ENCODE data around the gene TACR1.
"Not testable (repeated sequence)": the region's sequence is repeated elsewhere in the genome, so short reads cannot be mapped to it uniquely, and the experiment has no call there.

The TACR1 gene

DNA sequence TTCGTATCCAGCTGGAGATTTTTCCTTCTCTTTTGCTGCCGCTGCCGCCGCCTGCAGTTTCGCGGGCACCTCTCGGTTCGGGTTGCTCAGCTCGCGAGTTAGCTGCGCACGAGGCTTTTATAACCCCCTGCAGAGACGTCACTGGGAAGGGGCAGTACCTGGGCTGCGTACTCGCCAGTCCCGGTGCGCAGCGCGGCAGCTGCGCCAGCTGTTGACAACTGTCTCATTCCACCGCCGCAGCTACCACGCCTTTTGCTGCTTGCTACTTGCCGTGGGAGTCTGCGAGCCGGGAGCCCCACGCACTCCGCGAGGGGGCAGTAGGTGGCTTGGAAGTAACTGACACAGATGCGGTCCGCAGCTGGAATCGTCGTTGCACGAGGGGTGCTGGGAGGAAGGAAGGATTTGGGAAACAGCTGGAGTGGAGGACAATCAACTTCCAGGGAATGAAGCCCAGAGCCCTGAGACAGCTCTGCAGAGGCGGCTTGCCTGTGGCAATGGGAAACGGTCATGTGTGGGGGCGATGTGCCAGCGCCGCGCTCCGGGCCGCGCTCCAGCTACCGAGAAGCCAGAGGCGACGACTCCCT lies at the start of gene TACR1:
Gene TACR1, minus strand, starts transcription at position 93 of the 584 bp plus-strand sequence. CDS start 586 bp downstream, outside the sequence.
- peak; percentile 35 for TF ChIP-seq CTCF (IDR thresholded peaks at IDR 0.05)
- no peak for DNase-seq (ENCODE audit: low spot score)
- Histone ChIP-seq H3K4me3 (peak within 1 kb of the TSS; percentile 67), H3K27ac (no peak within 1 kb of the TSS)

GRCh38 chr2:75248581-75248980 lies 49.3 kb upstream of the TACR1 start:
- not testable (repeated sequence) for H3K27ac ChIP-seq; DNase-seq (ENCODE audit: low spot score); H3K4me3 ChIP-seq

GRCh38 chr2:75246441-75247167 lies 47.3 kb upstream of the TACR1 start:
- no peak for DNase-seq (ENCODE audit: low spot score)
- no peak for TF ChIP-seq CTCF (IDR thresholded peaks at IDR 0.05)
- Histone ChIP-seq H3K27ac (no peak overlapping the region), H3K4me3 (no peak overlapping the region)

GRCh38 chr2:75243219-75243618 lies 43.9 kb upstream of the TACR1 start:
- DNase-seq (ENCODE audit: low spot score) = no peak
- H3K27ac ChIP-seq = no peak overlapping the region
- no peak for TF ChIP-seq CTCF (IDR thresholded peaks at IDR 0.05)
- no peak overlapping the region for H3K4me3 ChIP-seq

- no peak for DNase-seq (ENCODE audit: low spot score)
- Histone ChIP-seq H3K4me3 (no peak overlapping the region), H3K27ac (no peak overlapping the region)
- TF ChIP-seq CTCF (IDR thresholded peaks at IDR 0.05) = no peak
Observed at GRCh38 chr2:75241696-75242095, 42.4 kb upstream of the TACR1 start.

- Histone ChIP-seq H3K4me3 (no peak overlapping the region), H3K27ac (no peak overlapping the region)
- no peak for TF ChIP-seq CTCF (IDR thresholded peaks at IDR 0.05)
- DNase-seq (ENCODE audit: low spot score) = no peak
Observed at GRCh38 chr2:75238670-75239330, 39.5 kb upstream of the TACR1 start.

- no peak for TF ChIP-seq CTCF (IDR thresholded peaks at IDR 0.05)
- DNase-seq (ENCODE audit: low spot score) = no peak
- H3K27ac ChIP-seq = no peak overlapping the region
- H3K4me3 ChIP-seq = no peak overlapping the region
Observed at GRCh38 chr2:75237296-75237695, 38.0 kb upstream of the TACR1 start.
